HG03354 (cell line): ENCODE measurements around the gene CD28.
"Not testable (repeated sequence)": the region's sequence is repeated elsewhere in the genome, so short reads cannot be mapped to it uniquely, and the experiment has no call there.

Source experiments
- ATAC-seq: cut with Tn5 transposase; IDR thresholded peaks from one replicate; pipeline ENCODE4 v1.9.1; 2021; ENCODE audit warnings: mild to moderate bottlenecking; ENCODE audit not compliant: unreplicated experiment, poor library complexity, severe bottlenecking

Gene CD28

DNA sequence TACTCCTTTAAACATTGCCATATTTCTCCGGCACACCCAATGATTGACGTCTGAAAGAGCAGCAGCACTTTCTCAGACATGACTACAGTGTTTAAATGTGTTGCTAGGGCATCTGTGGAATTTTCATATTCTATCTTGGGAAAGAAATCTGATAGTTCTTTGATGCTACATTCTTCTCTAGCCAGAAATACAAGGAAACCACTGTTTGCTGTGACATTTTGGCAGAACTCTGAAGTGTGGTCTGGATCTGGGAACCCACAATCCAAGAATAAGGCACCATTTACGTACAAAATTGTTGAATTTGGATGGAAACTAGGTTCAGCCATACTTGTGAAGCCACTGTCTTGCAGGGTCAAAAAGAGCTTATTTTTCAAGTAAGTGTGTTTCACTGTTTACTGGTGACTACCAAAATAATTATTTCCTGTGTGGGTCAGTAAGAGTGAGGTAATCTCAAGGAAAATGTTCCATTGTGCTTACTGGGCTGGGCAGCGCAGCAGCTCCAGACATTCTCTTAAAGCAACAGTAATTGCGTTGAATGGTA, 21.3 kb upstream of the CD28 start:
- no peak for ATAC-seq

DNA sequence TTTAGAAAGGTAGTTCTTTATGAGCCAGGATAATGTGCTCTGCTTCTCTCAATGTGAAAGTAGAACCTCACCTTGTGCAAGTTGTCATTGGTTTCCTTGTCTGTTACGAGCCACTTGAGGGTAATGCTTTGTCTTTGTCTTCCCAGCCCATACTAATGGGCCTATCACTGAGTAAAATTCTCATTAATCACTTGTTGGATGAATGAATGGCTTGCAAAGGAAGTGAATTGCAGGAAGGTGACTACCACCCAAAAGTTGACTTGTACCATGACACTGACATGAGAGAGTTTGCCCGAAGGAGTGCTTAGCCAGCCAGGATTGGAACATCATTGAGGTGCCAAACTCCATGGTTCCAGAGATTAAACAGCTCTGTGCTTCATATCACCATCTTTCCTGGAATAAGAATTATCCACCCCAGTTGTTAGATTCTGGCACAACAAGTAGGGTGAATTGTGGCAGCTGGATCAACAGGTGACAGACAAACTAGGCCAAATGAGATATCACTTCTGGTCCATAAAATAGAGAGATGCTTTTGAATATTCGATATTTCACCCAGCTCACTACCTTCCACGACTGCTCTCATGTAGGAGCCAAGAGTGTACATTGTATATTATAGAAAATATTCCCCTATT, 20.5 kb upstream of the CD28 start:
- no peak for ATAC-seq

DNA sequence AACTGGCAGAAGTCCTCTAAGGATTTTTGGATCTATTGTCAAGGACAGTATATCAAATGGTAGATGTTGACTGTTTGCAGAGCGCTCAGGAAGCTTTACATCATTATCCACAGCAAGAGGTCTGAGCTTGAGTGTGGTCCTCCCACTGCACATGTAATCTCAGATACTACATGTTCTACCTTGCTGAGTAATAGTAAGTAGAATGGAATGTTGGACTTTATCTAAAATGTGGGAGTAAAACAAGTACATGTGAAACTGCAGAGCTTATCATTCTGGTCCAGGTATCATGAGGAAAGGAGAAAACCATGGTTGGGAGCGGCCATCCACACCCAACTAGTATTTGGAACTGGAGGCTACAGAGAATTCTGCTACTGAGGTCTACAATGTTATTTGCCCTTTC, 19.3 kb upstream of the CD28 start:
- ATAC-seq, result no peak

DNA sequence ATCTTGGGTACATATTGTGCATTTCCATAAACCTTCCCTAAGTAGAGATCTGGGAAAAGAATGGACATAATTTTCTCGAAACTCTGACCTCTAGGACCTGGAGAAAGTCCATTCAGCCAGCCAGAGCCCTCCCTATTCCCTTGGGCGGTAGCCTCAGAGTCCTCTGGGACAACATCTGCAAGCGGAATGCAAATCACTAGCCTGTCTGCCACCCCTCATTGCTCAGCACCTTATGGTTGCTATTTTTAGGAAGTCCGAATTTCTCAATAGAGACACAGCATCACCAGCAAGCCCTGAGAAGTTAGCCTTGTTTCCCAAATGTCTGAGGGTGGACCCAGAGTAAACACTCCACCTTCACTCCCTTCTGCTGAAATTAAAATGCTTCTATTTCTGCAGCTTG, 17.6 kb upstream of the CD28 start:
- peak; percentile 84 for ATAC-seq

DNA sequence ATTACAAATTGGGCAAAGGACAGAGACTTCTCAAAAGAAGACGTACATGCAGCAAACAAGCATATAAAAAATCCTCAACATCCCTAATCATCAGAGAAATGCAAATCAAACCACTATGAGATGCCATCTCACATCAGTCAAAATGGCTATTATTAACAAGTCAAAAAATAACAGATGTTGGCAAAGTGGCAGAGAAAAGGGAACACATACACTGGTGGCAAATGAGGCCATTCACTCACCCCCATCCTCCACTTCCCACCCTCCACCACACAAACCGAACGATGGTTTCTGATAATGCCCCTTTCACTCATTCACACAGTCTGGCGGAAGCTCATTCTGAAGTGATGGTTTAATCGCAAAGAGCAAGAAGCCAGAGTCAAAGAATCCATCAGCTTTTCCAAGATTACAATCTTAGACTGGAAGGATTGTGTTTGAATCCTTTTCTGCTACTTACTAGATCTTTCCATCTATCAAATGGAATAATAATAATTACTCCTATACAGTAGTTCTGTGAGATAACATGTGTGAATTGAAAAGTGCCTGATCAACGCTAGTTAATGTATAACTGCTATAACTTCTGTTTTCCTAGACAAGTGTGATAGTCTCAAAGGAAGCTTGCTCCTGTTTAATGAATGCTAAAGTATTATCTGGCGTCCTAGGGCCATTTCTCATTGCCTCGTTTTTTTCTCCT, 16.9 kb upstream of the CD28 start:
- ATAC-seq, result peak; percentile 62

DNA sequence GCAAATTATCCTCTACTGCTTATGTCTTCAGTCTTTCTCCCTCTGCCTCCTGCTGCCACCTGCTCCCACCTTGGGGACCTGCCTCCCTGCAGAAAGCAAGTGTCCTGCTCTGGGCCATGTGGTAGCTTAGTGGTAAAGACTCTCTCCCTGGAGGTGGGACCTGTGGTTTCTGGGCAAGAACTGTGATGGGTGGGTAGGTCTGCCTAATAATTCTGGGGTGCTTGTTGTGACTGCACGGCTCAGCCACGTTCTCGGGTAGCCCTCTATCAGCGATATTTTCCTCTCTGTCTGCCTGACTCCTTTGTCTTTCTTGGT, 16.4 kb upstream of the CD28 start:
- ATAC-seq, result peak; percentile 23

DNA sequence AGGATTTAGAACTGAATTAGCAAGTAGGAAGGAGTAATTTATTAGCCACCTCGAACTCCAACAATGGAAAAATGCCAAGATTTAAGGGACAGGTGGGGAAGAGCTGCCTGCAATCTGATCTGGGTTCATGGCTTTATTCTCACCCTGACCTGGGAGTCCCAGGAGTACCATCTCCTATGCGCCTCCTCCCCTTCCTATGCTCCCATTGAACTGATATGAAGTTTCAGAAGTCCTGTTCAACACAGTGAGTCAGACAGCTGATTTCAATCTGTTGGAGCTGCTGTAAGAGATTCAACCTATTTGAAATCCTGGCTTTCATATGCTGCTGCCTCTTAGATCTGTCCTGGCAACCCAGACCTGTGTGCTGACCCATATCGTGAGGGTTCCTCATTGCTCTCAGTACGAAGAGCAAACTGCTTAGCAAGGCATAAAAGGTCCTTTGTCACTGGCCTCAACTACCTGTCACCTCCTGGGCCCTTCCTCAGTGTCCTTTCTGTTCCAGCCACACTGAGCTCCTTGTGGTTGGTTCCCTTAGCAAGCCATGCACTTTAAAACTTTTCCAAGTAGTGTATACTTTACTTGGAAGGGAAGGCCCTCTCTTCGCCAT, 15.9 kb upstream of the CD28 start:
- ATAC-seq, result no peak

DNA sequence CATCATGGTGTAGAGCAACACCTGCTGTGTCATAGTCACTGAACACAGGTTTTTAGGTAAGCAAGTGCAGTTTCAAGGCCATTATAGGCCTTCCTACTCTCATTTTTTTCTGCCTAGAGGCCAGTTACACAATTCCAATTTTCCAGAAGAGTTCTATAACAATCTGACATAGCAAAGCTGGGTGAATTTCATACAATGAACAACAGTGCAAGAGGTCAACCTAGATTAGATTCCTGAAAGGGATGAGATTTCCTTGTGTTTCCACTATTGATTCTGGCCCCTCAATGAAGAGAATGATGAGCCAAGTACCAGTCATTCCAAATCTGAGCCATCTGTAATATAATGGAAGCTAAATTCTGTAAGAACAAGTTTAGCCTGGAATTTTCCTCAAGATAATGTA, 15.3 kb upstream of the CD28 start:
- ATAC-seq, result no peak

DNA sequence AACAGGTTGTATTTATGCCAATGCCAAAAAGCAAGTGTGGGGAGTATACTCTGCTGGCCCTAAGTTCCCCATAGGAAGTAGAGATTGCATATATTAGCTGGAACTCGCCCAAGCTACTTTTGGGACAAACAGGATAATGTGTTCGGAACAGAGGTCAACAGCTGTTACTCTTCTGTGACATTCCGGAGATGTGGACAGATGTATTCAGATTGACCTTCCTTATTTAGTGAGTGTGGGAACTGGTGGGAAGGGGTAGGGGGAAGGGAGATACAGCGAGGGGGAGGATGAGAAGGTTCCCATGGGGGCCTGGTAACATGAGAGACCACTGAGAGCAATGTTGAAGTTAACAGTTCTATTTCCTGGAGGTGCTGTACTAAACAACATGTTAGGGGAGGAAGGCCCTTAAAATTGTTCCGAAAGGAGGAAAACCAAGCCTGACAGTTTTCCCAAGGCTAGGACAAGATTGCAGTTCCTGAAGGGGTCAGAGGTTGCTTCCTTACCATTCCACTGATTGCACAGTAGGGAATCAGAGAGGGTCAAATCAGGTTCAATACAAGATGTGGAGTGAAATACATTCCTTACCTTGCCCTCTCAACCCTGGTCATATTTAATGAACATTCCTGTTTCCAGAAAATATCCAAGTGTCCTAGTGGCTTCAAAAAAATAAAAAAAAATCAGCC, 14.3 kb upstream of the CD28 start:
- ATAC-seq, result no peak

DNA sequence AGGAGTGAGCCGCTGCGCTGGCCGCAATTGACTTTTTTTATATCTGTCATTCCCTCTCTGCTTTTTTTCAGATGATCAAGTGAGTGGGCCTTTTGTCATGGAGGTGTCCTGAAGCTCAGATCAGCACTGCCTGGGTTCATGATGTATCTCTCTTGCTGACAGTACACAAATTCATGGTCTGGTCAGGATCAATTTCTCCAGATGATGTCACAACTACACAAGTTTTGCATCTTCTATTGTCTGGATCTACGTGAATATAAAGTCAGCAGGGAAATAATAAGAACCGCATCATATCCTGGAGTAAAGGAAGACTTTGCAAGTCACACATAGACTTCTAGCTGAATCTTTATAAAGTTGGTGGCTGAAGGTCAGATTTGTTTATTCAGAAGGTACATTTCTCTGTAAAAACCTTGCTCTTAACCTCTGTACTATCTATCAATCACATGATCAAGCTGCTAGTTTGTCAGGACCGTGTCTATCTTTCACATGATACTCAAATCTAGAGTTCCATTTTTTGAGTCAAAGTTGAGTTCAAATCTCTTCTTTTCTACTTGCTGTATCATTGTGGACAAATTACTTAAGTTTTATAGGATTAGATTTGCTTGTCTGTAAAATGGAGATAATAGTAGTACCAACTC, 13.1 kb upstream of the CD28 start:
- no peak for ATAC-seq

DNA sequence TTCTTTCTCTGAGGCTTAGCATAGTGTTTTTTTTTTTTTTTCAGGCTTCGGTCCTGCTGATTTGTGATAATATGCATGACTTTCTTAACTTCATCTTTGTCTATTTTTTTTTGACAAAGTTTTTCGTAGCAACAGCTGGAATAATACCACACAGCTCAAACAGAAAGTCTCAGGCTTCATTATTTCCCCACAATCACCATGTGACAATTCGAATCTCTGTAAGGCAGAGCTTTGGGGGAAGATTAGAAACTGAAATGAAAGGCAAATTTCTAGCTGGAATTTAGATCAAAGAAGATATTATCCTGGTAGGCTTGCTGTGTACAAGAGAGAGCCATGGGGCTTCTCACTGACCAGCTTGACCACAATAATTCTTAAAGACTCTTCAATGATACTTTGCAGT, 12.2 kb upstream of the CD28 start:
- ATAC-seq, result no peak

DNA sequence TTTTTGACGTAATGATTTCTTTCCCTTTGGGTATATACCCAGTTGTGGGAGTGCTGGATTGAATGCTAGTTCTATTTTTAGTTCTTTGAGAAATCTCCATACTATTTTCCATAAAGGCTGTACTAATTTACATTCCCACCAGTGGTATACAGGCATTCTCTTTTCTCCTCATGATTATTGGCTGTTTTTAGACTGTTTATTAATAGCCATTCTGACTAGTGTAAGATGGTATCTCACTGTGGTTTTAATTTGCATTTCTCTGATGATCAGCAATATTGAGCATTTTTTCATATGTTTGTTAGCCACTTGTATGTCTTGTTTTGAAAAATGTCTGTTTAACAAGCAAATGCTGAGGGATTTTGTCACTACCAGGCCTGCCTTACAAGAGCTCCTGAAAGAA, 9.2 kb upstream of the CD28 start:
- peak; percentile 70 for ATAC-seq

DNA sequence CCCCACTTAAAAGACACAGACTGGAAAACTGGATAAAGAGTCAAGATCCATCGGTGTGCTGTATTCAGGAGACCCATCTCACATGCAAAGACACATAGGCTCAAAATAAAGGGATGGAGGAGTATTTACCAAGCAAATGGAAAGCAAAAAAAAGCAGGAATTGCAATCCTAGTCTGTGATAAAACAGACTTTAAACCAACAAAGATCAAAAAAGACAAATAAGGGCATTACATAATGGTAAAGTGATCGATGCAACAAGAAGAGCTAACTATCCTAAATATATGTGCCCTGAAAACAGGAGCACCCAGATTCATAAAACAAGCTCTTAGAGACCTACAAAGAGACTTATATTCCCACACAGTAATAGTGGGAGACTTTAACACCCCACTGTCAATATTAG, 8.7 kb upstream of the CD28 start:
- not testable (repeated sequence) for ATAC-seq

DNA sequence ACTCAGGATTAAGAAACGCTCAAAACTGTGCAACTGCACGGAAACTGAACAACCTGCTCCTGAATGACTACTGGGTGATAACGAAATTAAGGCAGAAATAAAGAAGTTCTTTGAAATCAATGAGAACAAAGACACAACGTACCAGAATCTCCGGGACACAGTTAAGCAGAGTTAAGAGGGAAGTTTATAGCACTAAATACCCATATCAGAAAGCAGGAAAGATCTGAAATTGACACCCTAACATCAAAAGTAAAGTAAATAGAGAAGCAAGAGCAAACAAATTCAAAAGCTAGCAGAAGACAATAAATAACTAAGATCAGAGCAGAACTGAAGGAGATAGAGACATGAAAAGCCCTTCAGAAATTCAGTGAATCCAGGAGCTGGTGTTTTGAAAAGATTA, 8.0 kb upstream of the CD28 start:
- ATAC-seq, result not testable (repeated sequence)

DNA sequence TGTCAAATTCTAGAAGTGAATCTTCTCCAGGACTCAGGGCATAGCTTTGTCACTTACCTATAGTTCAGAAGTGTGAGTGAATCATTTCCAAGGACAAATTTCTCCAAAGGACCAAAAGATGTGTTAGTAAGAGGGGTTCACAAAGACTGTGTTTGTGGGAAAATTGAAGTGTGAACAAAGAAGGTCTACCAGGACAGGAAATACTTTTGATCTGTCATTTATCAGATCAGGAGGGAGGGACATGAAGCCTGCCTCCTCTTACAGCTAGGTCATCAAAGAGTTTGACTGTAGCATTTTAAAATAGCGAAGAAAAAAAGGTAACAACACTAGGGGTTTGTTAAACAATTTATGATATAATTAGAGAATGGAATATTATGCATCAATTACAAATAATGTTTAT, 2.0 kb upstream of the CD28 start:
- ATAC-seq, result no peak

DNA sequence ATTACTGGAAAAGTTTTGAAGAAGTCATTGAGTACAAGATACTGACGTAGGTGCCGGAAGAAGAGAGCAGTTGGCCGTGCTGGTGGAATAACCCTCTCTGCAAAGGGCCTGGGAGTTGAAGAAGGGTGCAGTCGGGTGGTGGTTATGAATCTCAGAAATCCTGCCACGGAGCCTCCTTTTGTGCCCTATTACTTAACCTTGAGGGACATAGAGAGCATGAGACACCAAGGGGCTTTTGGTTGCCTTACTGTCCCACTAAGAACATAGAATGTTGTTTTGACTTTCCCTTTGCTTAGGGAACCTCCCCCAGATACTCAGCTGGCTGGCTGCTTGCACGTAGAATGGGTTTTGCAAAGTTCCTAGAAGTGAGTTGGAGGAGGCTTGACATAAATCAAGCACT, 1.3 kb upstream of the CD28 start:
- no peak for ATAC-seq

DNA sequence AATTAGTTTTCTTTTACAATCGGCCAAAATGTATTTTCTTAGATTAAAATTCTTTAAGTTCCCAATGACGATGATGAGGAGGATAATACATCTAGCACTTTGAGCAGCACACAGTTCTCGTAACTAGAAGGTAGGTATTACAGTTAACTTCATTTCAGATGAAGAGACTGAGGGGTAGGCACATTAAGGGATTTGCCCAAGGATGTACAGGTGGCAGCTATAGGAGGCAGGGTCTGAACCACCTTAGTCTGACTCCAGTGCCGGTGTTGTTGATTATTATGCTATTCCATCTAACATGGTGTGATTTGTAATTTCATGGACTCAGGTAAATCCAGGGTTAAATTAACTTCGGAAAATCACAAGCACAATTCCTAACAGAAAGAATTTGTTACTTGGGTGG, 1.1 kb downstream of the CD28 start:
- no peak for ATAC-seq

DNA sequence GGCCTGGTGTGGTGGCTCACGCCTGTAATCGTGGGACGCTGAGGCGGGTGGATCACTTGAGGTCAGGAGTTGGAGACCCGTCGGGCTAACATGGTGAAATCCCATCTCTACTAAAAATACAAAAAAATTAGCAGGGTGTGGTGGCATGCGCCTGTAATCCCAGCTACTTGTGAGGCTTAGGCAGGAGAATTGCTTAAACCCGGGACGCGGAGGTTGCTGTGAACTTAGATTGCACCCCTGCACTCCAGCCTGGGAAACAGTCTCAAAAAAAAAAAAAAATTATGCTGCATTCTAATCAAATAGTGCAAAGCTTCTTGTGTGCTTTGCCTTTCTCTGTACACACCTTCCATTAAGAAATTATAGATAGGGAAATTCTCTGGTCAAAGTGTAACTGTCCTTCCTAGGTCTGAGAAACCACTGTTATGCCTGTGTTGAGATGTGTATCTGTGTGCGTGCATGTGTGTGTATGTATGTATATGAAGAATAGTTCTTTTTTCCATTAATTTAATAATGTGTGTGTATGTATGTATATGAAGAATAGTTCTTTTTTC, 2.5 kb downstream of the CD28 start:
- ATAC-seq, result no peak

DNA sequence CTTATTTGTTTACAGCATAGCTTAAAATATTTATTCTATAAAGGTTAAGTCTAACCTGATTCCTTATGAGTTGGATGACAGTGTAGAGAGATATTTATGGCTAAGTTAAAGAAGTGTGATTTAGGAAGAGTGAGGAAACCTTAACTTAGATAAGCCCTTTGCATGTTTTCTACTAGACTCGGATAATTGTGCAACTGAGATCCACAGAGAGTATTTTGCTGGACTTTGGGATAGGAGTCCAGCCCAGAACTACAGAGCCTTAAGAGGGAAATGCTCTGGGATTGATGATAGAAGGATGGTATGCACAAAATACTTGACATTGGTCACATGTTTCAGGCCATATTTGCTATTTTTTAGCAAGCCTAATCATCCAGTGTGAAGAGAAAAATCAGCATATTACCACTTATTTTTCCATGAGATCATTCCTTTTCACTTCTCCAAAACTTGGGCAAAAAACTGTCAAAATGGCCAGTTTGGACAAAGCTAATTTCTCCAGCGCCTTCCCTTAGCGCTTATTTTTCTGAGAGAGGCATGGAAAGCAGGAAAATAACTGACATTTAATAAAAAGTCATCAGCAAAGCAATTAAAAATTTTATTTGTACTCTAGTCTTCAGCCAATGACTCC, 3.1 kb downstream of the CD28 start:
- ATAC-seq, result no peak

DNA sequence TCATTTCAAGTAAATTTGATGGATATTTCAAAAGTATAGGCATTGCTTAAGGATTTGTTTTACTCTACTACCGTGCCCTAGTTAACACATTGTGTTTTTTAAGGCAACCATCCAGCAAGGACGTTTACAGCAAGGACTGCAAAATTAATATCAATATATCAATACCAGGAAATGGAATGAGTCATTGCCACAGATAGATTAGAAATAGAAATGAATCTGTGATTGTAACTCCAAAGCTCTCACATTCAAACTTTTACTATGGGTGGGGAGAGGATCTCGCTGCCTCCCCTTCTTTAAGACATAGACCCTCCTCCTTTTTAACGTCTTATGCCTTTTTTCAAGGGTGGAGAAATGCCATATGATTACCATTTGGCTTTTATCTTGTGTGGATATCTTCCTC, 3.8 kb downstream of the CD28 start:
- no peak for ATAC-seq
